HG02678 (cell line): ENCODE data around the gene DGCR2.

ENCODE experiments used
- ATAC-seq: cut with Tn5 transposase; IDR thresholded peaks from one replicate; pipeline ENCODE4 v1.9.1; 2021; ENCODE audit warnings: mild to moderate bottlenecking, moderate library complexity; ENCODE audit not compliant: unreplicated experiment

The DGCR2 gene

DNA sequence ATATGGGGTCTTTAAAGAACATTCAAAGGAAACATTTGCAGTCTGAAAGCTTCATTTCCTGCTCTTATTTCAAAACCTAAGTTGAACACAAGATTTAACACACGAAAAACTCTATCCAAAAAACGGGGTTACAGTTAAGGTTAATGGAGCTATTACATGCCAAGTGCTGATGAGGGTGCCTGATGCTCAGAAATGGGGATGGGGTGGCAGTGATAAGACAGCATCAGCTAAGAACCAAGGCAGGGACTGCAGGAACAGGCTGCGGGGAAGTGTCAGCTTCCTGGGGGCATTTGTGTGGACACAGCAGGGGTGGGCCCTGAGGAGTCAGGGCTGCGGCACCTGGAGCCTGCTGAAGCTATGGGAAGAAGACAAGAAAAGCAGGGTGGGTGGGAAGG lies 12.2 kb downstream of the DGCR2 start:
- ATAC-seq: no peak

DNA sequence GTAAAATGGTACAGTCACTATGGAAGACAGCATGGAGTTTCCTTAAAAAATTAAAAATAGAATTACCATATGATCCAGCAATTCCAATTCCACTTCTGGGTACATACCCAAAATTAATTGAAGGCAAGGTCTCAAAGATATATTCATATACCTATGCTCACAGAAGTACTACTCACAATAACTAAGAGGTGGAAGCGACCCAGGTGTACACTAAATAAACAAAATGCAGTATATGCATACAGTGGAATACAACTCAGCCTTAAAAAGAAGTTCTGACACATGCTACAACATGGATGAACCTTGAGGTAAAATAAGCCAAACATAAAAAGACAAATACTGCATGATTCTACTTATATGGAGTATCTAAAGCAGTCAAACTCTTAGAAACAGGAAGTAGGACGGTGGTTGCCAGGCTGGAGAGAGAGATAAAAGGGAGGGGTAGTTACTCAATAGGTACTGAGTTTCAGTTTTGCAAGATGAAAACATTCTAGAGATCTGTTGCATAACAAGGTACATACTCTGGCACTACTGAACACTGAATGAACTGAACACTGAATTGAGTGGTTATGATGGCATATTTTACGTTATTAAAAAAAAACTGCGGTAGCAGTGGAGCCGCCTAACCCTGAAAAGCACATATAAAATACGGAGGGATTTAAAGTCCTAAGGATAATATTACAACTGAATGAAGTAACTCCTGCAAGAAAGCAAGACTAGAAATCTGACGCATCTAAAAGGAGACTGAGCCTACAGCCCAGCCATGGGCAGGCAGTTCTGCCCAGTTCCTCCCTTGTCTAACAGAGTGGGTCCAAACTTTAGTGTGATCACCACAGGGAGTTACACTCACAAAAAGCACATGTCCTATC lies 12.8 kb downstream of the DGCR2 start:
- ATAC-seq: peak; percentile 84

DNA sequence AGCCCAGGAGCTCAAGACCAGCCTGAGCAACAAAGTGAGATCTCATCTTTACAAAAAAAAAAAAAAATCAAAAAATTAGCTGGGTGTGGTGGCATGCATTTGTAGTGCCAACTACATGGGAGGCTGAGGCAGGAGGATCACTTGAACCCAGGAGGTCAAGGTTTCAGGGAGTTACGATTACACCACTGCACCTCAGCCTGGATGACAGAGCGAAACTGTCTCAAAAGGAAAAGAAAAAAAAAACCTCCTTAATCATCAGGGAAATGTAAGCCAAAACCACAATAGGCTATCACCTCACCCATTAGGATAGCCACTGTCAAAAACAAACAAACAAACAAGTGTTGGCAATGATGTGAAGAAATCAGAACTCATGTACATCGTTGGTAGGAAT lies 13.4 kb downstream of the DGCR2 start:
- ATAC-seq: no peak

- ATAC-seq: no peak
Measured at GRCh38 chr22:19107730-19108074, 14.5 kb downstream of the DGCR2 start.

GRCh38 chr22:19106886-19107729 lies 15.1 kb downstream of the DGCR2 start:
- ATAC-seq: no peak

DNA sequence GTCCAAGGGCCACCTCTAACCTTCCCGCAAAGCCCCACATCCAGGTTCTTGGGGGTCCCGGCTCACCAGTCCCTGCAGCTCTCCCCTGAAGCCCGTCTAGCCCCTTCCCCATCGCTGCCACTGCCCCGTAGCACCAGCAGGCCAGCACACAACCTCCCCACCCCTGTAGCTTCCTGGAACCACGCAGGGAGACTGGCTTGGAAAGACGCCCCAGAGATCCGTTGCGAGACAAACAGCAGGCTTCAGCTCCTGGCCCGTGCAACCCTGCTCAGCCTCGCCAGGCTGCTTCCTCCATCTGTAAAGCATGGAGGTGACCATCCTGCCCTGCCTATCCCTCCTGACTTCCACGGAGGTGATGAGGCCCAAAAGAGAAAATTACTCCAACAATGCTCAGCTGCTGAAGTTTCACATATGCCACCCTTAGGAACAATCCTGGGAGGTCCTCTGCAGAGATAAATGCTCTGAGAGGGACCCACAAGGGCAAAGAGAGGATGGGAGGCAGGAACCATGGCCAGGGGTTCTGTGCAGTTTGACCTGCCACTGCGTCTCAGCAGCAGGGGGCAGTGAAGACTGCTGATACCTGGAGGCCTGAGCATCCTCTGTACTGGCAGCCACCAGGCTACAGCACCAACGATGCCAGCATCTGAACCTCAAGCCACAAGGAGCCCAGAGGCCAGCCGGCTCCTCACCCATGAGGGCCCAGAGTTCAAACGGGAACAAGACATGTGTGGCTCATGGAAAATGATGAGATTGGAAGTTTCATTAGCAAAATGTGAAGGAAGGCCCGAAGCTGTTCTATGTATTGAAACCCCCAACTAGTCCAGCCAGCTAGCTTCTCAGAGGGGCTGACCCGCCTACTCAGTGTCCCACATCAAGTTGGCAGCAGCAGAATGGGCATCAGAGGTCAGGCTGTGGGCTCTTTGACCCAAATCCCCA lies 16.1 kb downstream of the DGCR2 start:
- ATAC-seq: no peak

GRCh38 chr22:19105456-19105855 lies 16.8 kb downstream of the DGCR2 start:
- no peak for ATAC-seq

GRCh38 chr22:19103880-19104821 lies 18.1 kb downstream of the DGCR2 start:
- no peak for ATAC-seq

GRCh38 chr22:19098157-19098556 lies 24.1 kb downstream of the DGCR2 start:
- no peak for ATAC-seq

DNA sequence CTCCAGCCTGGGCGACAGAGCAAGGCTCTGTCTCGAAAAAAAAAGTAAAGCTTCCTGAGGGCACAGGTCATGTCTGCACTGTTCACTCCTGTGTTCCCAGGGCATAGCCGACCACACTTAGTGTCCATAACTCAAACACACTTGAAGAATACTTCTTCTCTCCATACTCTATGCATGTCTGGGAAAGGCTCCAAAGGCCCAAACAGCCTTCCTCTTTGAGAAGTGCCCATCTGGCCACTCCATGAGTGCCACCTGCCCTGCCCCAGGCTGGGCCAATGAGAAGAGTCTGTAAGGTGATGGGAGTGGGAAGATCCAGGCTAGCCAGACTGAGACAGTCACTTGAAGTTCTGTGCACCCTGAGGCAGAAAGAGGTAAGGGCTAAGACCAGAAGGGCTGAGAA lies 24.7 kb downstream of the DGCR2 start:
- ATAC-seq: no peak

DNA sequence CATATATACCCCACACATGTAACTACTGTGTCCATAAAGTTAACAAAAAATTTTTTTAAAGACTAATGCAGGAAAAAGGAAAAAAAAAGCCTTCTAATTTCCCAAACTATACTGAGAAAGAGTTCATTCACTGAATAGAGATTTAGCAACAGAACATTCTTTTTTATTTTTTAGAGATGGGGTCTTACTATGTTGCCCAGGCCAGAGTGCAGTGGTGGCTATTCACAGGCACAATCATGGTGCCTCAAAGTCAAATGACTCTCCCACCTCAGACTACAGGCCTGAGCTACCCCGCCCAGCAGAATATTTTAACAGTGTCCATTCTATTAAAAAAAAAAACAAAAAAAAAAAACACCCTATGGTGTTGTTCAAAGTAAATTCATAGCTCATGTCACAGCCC lies 25.7 kb downstream of the DGCR2 start:
- no peak for ATAC-seq

GRCh38 chr22:19094393-19094997 lies 27.7 kb downstream of the DGCR2 start:
- no peak for ATAC-seq

- ATAC-seq: no peak
Measured at GRCh38 chr22:19092725-19093124, 29.5 kb downstream of the DGCR2 start.

DNA sequence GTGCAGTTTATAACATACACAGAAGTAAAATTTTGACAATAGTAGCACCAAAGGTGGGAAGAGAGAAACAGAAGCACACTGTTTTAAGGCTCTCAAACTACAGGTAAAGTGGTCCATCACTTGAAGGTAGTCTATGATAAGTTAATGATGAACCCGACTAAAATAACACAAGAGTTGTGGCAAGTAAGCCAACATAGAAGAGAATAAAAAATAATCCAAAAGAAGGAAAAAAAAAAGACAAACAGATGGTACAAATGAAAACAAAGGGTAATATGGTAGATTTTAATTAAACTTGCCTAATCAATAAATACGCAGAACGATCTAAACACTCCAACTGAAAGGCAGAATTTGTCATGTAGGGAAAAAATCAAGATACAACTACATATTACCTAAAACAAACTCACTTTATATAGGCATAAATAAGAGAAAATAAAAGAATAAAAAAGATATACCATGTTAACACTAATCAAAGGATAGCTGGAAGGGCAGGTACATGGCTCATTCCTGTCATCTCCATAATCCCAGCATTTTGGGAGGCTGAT lies 31.6 kb downstream of the DGCR2 start:
- ATAC-seq: no peak

DNA sequence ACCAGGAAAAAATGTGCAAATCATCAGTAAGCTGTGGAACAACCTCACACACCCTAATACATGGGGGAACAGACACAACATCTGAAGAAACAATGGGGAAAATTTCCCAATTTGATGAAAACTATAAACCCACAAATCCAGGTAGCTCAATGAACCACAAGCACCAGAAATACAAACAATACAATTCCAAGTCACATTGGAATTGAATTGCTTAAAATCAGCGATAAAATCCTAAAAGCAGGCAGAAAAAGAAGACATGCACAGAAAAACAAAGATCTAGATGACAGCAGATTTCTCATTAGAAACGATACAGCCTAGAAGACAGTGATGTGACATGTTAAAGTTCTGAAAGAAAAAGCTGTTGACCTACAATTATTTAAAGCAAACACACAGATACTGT lies 32.0 kb downstream of the DGCR2 start:
- ATAC-seq: no peak

GRCh38 chr22:19088866-19089595 lies 33.2 kb downstream of the DGCR2 start:
- no peak for ATAC-seq

GRCh38 chr22:19086896-19087295 lies 35.3 kb downstream of the DGCR2 start:
- ATAC-seq: no peak

- no peak for ATAC-seq
Measured at GRCh38 chr22:19086417-19086816, 35.8 kb downstream of the DGCR2 start.
